Measurements from ENCODE around the gene IL1R2.

DNA sequence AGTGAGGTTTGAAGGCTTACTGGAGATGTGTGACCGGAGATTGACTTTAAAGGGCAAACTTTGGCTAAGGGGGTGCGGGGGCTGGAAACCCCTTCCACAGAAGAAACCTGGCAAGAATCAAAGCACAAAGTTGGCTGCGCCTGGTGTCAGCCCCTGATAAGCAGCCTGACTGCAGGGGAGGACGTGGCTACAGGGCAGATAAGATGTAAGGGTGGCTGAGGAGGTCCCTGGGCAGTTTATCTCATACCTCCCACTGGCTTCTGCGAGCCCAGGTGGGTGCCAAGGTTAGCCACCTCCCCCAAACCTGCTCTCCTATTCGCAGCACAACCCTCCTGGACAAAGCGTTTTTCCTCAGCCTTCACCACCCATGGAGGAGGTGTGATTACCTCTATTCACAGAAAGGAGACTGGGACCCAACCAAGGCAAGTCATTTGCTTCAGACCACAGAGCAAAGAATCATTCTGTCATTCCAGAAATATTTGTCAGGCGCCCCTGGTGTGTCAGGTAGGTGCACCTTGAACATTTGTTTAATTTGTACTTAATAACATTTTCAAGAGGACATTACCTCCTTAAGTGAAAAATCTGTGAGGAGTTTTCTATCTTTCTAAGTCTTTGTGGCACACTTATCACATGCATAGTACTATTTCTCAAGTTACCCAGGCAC lies 77.7 kb downstream of the IL1R2 start:
- TF ChIP-seq, protein P1, sequence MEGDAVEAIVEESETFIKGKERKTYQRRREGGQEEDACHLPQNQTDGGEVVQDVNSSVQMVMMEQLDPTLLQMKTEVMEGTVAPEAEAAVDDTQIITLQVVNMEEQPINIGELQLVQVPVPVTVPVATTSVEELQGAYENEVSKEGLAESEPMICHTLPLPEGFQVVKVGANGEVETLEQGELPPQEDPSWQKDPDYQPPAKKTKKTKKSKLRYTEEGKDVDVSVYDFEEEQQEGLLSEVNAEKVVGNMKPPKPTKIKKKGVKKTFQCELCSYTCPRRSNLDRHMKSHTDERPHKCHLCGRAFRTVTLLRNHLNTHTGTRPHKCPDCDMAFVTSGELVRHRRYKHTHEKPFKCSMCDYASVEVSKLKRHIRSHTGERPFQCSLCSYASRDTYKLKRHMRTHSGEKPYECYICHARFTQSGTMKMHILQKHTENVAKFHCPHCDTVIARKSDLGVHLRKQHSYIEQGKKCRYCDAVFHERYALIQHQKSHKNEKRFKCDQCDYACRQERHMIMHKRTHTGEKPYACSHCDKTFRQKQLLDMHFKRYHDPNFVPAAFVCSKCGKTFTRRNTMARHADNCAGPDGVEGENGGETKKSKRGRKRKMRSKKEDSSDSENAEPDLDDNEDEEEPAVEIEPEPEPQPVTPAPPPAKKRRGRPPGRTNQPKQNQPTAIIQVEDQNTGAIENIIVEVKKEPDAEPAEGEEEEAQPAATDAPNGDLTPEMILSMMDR (IDR thresholded peaks at IDR 0.05) = no peak
- TF ChIP-seq POLR2A (IDR thresholded peaks at IDR 0.05) = no peak
- TF ChIP-seq POLR2AphosphoS5 (IDR thresholded peaks at IDR 0.05) = no peak
